B cell (primary cell): ENCODE data around the gene PITX2. TPM values are rescaled to one million over a fixed set of nuclear protein-coding genes. Genes with fewer than 3 reads are reported as not detected.
"Not testable (repeated sequence)": the region's sequence is repeated elsewhere in the genome, so short reads cannot be mapped to it uniquely, and the experiment has no call there.

ENCODE experiments used
- ATAC-seq: fragments of 200-7000 bp; cut with Tn5 transposase; one replicate; pipeline ENCODE4 v1.10.0; 2021; ENCODE audit warnings: low read depth, mild to moderate bottlenecking, moderate number of reproducible peaks, moderate library complexity
- CTCF ChIA-PET: fragments of 350-600 bp; sonication (Branson Sonifier 250); formaldehyde crosslinking; loops from one replicate; lab custom pipeline; 2021; ENCODE audit warnings: antibody characterized with exemption, inconsistent platforms; lab: Charles Lee
- POLR2A ChIA-PET: fragments of 350-600 bp; sonication (Branson Sonifier 250); formaldehyde crosslinking; loops from one replicate; lab custom pipeline; 2021; ENCODE audit warnings: antibody characterized with exemption; lab: Charles Lee
- DNase-seq: peaks from one replicate; pipeline ENCODE4 v3.0.0; 2013
- H2AFZ ChIP-seq: 2 replicates; pipeline ENCODE4 v1.6.1; 2012; ENCODE audit warnings: mild to moderate bottlenecking, low read depth, low read length; ENCODE audit not compliant: insufficient read depth, poor library complexity, severe bottlenecking
- H3K27ac ChIP-seq, 2 donors: 1 replicate in 1 of 2; 2 replicates in 1 of 2; pipeline ENCODE4 v1.5.1; 2012 to 2013; ENCODE audit warnings: low read length in 2 of 2, mild to moderate bottlenecking in 2 of 2, moderate library complexity in 1 of 2
- H3K27me3 ChIP-seq, 4 experiments: fragments of 200-600 bp in 1 of 4; sonication (generic) in 1 of 4; replicated peaks in 1 of 4; 1 replicate in 2 of 4; 2 replicates in 2 of 4; pipeline versions ENCODE4 v1.6.1 to v1.7.0; 2013 to 2016; ENCODE audit warnings: low read length in 3 of 4, mild to moderate bottlenecking in 2 of 4, mixed read lengths in 1 of 4, moderate library complexity in 1 of 4; ENCODE audit not compliant: insufficient read depth in 4 of 4, control insufficient read depth in 3 of 4; ENCODE audit errors: control extremely low read depth in 1 of 4
- H3K36me3 ChIP-seq, 2 experiments: replicated peaks in 1 of 2; 1 replicate in 1 of 2; 2 replicates in 1 of 2; pipeline versions ENCODE4 v1.6.1 to v1.7.1; 2013; ENCODE audit warnings: low read length in 1 of 2; ENCODE audit not compliant: insufficient read depth in 2 of 2, control insufficient read depth in 1 of 2; ENCODE audit errors: control extremely low read depth in 1 of 2, extremely low read depth in 1 of 2
- H3K4me1 ChIP-seq, 2 donors: fragments of 200-600 bp in 1 of 2; sonication (generic) in 1 of 2; 1 replicate in 1 of 2; 2 replicates in 1 of 2; pipeline versions ENCODE4 v1.5.1 to v1.6.1; 2013 to 2017; ENCODE audit warnings: low read length in 2 of 2; ENCODE audit not compliant: control insufficient read depth in 2 of 2, insufficient read depth in 2 of 2
- H3K4me2 ChIP-seq: replicated peaks from 2 replicates; pipeline ENCODE3; 2012; ENCODE audit warnings: mild to moderate bottlenecking, low read depth, low read length; ENCODE audit not compliant: poor library complexity, severe bottlenecking
- H3K4me3 ChIP-seq, 5 experiments: fragments of 200-600 bp in 1 of 5; sonication (generic) in 1 of 5; 1 replicate in 3 of 5; 2 replicates in 2 of 5; pipeline versions ENCODE4 v1.5.1 to v1.7.0; 2011 to 2016; ENCODE audit warnings: low read length in 4 of 5, mild to moderate bottlenecking in 4 of 5, low read depth in 2 of 5, control low read depth in 1 of 5, moderate library complexity in 1 of 5; ENCODE audit not compliant: insufficient read depth in 1 of 5; ENCODE audit errors: control extremely low read depth in 1 of 5, extremely low read depth in 1 of 5
- H3K79me2 ChIP-seq: fragments of 200-600 bp; sonication (generic); one replicate; pipeline ENCODE4 v1.6.0; 2016; ENCODE audit warnings: low read length; ENCODE audit not compliant: control insufficient read depth, insufficient read depth
- H3K9ac ChIP-seq: fragments of 200-600 bp; sonication (generic); 2 replicates; pipeline ENCODE4 v1.6.1; 2017; ENCODE audit warnings: mild to moderate bottlenecking, low read length, moderate library complexity
- H3K9me3 ChIP-seq, 3 donors: one replicate each; pipeline versions ENCODE4 v1.6.1 to v1.7.1; 2013; ENCODE audit warnings: low read length in 2 of 3; ENCODE audit not compliant: control insufficient read depth in 2 of 3, insufficient read depth in 1 of 3; ENCODE audit errors: control extremely low read depth in 1 of 3
- H4K20me1 ChIP-seq: 2 replicates; pipeline ENCODE4 v1.6.0; 2012; ENCODE audit warnings: mild to moderate bottlenecking, low read length; ENCODE audit not compliant: insufficient read depth, control insufficient read depth, poor library complexity, severe bottlenecking
- H3K27ac Mint-ChIP-seq: one replicate; pipeline ENCODE4 v1.8.0; 2021; ENCODE audit warnings: mixed read lengths
- H3K27me3 Mint-ChIP-seq: one replicate; pipeline ENCODE4 v1.8.0; 2021; ENCODE audit warnings: mixed read lengths
- H3K4me1 Mint-ChIP-seq: one replicate; pipeline ENCODE4 v1.8.0; 2021; ENCODE audit warnings: mixed read lengths
- H3K4me3 Mint-ChIP-seq: one replicate; pipeline ENCODE4 v1.8.0; 2021; ENCODE audit warnings: mixed read lengths
- H3K9me3 Mint-ChIP-seq: one replicate; pipeline ENCODE4 v1.8.0; 2022; ENCODE audit warnings: mixed read lengths; ENCODE audit not compliant: insufficient read depth
- EZH2 ChIP-seq: IDR thresholded peaks from 2 replicates; pipeline ENCODE4 v1.6.1; 2012; ENCODE audit warnings: borderline replicate concordance, low read depth, mild to moderate bottlenecking, moderate library complexity, low read length; ENCODE audit not compliant: insufficient read depth, poor library complexity, severe bottlenecking
- WGBS: methylation state at CpG from one replicate; pipeline ENCODE4 v1.1.5; 2013; ENCODE audit warnings: missing lambda C conversion rate; ENCODE audit not compliant: insufficient coverage; 5-methylcytosine and 5-hydroxymethylcytosine counted together
- intact Hi-C: fragments of 100-400 bp; cut with micrococcal nuclease; formaldehyde crosslinking; loops from one replicate; pipeline ENCODE4 v1.10.0; 2022
- polyA plus RNA-seq: library from polyadenylated mRNA; depleted of rRNA; stranded (reverse); fragments of >200 nt; gene quantifications from 2 replicates; pipeline ENCODE4 v1.2.3, GENCODE V29; 2012
- total RNA-seq, 2 donors: library from RNA; stranded (reverse); fragments of 120-200 nt in 1 of 2; gene quantifications; 1 replicate in 1 of 2; 2 replicates in 1 of 2; pipeline versions ENCODE4 v1.2.3 to v1.2.4, GENCODE V29; 2013 to 2022
- TF ChIP-seq, protein P1 (sequence below): fragments of 200-600 bp; IDR thresholded peaks from one replicate; pipeline ENCODE4 v1.8.0; 2022; ENCODE audit warnings: antibody characterized with exemption, mild to moderate bottlenecking

The PITX2 gene
- total and polyA plus RNA-seq, 2 donors (not counting 1 experiment from before 2014, with no cell fraction given): not detected

DNA sequence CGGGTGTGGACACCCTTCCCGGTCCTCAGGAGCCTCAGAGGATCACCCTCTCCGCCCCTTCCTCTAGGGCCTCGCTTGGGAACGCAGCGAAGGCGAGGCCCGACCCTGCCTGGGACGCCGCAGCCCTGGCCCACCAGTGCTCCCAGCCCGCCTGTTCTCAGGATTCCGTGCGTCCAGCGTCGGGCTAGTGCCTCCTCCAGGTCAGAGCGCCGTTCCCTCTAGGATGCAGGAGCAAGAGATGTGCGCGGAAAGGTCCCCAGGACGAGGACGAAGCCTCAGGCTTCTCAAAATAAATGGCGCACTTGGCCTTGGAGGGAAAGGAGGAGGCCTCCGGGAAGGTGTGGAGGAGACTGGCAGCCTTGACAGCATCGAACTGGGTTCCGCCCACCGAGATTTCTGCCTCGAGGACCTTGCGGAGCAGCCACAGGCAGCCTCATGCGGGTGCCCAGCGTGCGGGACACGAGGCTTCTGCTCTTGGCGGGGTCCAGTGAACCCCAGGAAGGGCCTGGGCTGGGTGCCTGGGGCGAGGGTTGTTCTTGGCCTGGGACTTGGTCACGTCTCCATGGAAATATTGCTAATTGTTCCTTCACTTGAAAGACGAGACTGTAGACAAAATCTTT is 35.1 kb downstream of the PITX2 start:
- Histone ChIP-seq H3K79me2 (no peaks in the 10 kb centered on the region), H3K4me2 (no peak overlapping the region), H3K27me3 (no peaks in the 10 kb centered on the region), H3K4me1 (no peaks in the 10 kb centered on the region), H4K20me1 (no peaks in the 10 kb centered on the region), H3K9me3 (peaks cover 0 to 4% (median 0%) of the 10 kb centered on the region in 3 donors), H3K9ac (no peak overlapping the region), H3K4me3 (no peak overlapping the region), H2AFZ (no peak overlapping the region), H3K27ac (no peak overlapping the region), H3K36me3 (no peaks in the 10 kb centered on the region)
- Mint-ChIP-seq H3K27ac (no peak overlapping the region), H3K4me3 (no peak overlapping the region), H3K9me3 (no peaks in the 10 kb centered on the region), H3K4me1 (no peaks in the 10 kb centered on the region), H3K27me3 (peaks cover 4% of the 10 kb centered on the region)
- WGBS: 94% methylated on average over 34 of the region's 36 CpGs
- DNase-seq: no peak
- ChIA-PET POLR2A (no interaction called here), CTCF (no interaction called here)
- ATAC-seq: no peak
- intact Hi-C loops: no loop called here
- no peak for TF ChIP-seq EZH2
- TF ChIP-seq, protein P1, sequence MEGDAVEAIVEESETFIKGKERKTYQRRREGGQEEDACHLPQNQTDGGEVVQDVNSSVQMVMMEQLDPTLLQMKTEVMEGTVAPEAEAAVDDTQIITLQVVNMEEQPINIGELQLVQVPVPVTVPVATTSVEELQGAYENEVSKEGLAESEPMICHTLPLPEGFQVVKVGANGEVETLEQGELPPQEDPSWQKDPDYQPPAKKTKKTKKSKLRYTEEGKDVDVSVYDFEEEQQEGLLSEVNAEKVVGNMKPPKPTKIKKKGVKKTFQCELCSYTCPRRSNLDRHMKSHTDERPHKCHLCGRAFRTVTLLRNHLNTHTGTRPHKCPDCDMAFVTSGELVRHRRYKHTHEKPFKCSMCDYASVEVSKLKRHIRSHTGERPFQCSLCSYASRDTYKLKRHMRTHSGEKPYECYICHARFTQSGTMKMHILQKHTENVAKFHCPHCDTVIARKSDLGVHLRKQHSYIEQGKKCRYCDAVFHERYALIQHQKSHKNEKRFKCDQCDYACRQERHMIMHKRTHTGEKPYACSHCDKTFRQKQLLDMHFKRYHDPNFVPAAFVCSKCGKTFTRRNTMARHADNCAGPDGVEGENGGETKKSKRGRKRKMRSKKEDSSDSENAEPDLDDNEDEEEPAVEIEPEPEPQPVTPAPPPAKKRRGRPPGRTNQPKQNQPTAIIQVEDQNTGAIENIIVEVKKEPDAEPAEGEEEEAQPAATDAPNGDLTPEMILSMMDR: no peak

DNA sequence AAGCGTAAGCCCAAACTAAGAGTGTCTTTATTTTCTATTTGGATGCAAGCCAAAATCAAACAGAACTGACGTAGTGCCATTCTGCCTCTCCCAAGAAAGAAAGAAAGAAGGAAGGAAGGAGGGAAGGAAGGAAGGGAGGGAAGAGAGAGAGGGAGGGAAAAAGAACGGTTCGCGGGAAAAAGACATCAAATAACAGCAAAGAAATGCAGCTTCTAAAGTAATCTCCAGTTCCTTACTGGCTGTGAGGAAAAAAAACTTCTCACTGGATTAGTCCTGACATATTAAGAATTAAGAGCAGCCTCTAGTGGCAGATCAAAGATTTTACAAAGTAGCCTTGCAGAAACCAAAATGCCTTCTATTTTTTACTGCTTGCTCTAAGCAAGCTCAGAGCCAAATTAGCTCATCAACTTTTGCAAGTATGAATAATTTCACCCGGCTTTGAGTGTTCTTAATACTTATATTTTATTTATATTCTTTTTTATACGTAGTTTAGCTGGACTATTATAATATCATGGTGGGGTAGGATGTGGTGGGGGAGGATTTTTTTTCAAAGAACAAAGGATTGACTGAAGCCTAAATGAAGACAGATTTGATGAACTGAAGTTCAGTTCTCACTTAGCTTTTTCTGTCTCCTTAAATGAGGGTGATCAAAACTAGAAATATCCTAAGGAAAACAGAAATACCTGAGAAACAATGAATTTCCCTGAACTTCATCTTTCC is 36.6 kb downstream of the PITX2 start:
- DNase-seq (no peak), ATAC-seq (no peak)
- TF ChIP-seq EZH2: no peak
- TF ChIP-seq, protein P1: no peak
- Histone ChIP-seq H4K20me1 (no peaks in the 10 kb centered on the region), H3K4me1 (no peaks in the 10 kb centered on the region), H3K4me2 (no peak overlapping the region), H3K4me3 (no peak overlapping the region), H3K36me3 (no peaks in the 10 kb centered on the region), H3K9ac (no peak overlapping the region), H3K9me3 (peaks cover 0 to 4% (median 0%) of the 10 kb centered on the region in 3 donors), H2AFZ (no peak overlapping the region), H3K27ac (no peak overlapping the region), H3K27me3 (no peaks in the 10 kb centered on the region), H3K79me2 (no peaks in the 10 kb centered on the region)
- no peaks in the 10 kb centered on the region for H3K4me1 Mint-ChIP-seq
- no peak overlapping the region for H3K4me3 Mint-ChIP-seq
- H3K9me3 Mint-ChIP-seq: no peaks in the 10 kb centered on the region
- peaks cover 8% of the 10 kb centered on the region for H3K27me3 Mint-ChIP-seq
- no peak overlapping the region for H3K27ac Mint-ChIP-seq
- POLR2A ChIA-PET: no interaction called here
- no CpG with 5 or more reads among the region's 7 CpGs for WGBS
- intact Hi-C loops: no loop called here
- CTCF ChIA-PET: no interaction called here

DNA sequence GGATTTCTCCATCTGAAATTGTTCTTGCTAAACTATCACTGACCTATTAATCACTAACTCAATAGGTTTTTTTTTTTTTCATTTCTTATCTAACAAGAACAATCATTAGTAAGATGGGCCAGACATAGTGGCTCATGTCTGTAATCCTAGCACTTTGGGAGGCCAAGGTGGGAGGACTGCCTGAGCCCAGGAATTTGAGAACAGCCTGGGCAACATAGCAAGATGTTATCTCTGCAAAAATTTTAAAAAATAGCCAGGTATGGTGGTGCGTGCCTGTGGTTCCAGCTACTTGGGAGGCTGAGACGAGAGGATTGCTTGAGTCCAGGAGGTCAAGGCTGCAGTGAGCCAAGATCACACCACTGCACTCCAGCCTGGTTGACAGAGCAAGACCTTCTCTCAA is 46.2 kb downstream of the PITX2 start:
- DNase-seq, H3K4me3 ChIP-seq, H3K27me3 Mint-ChIP-seq, H3K4me3 Mint-ChIP-seq, H3K79me2 ChIP-seq, H3K9ac ChIP-seq, H3K4me1 Mint-ChIP-seq, H3K4me1 ChIP-seq, POLR2A ChIA-PET, H3K4me2 ChIP-seq, H3K27ac Mint-ChIP-seq, CTCF ChIA-PET, H3K27me3 ChIP-seq, H3K36me3 ChIP-seq, H4K20me1 ChIP-seq, H3K27ac ChIP-seq, ATAC-seq, H3K9me3 Mint-ChIP-seq, H3K9me3 ChIP-seq, intact Hi-C loops, H2AFZ ChIP-seq: not testable (repeated sequence)
- 100% methylated on average over 2 of the region's 2 CpGs for WGBS
